ENCODE measurements around the gene PLEKHJ1.

Gene PLEKHJ1

GRCh38 chr19:2234996-2235380 is 1.1 kb downstream of the PLEKHJ1 start:
- DNase-seq (ENCODE audit: low spot score): no peak

DNA sequence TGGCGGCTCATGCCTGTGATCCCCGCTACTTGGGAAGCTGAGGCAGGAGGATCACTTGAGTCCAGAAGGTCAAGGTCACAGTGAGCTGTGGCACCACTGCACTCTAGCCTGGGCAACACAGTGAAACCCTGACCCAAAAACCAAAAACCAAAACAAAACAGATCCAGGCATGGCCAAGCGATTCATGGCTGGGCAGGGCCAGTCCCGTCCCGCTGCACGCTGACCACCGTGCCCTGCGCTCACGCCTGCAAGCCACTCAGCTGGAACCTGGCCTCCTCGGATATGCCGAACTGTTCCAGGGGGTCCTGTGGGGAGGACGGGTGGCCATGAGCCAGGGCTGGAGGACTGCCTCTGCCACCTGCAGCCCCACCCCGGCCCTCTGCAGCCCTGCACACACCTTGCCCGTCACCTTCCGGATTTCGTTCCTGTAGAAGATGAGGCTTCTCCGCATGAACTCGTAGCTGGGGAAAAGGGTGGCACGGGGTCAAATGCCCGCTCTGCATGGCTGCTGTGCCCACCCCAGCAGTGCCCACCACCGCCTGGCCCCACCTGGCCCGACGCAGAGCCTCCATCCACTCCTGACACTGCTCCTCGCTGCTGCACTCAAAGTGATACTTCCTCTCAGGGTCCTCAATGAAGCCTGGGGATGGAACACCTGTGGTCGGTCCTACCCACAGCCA is 2.4 kb downstream of the PLEKHJ1 start:
- DNase-seq (ENCODE audit: low spot score): no peak

GRCh38 chr19:2232286-2233151 is 3.6 kb downstream of the PLEKHJ1 start:
- no peak for DNase-seq (ENCODE audit: low spot score)

DNA sequence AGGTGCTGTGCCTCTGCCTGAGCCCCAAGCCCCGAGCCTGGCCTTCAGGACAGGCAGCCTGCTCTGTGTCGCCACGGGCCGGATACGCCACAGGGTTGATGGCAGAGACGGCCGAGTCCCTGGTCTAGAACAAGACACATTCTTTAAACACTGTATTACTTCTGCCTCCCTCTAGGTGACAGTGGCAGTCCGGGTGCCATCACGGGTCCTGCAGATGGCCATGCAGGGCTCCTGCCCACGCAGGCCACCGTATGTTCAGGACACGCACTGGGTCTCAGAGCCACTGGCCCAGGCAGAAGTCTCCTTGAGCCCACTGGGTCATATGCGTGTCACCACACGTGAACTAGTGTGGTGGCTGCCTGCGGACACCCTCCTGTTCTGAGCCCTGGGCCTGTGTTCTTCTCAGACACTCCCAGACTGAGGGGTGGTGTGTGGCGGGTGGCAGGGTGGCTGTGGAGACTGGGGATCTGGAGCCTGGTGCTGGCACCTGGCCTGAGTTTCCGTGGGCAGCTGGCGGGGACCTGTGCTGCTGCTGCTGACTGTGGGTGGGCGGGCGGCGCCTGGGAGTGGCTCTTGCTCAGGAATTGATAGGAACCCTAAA is 4.4 kb downstream of the PLEKHJ1 start:
- DNase-seq (ENCODE audit: low spot score): no peak

DNA sequence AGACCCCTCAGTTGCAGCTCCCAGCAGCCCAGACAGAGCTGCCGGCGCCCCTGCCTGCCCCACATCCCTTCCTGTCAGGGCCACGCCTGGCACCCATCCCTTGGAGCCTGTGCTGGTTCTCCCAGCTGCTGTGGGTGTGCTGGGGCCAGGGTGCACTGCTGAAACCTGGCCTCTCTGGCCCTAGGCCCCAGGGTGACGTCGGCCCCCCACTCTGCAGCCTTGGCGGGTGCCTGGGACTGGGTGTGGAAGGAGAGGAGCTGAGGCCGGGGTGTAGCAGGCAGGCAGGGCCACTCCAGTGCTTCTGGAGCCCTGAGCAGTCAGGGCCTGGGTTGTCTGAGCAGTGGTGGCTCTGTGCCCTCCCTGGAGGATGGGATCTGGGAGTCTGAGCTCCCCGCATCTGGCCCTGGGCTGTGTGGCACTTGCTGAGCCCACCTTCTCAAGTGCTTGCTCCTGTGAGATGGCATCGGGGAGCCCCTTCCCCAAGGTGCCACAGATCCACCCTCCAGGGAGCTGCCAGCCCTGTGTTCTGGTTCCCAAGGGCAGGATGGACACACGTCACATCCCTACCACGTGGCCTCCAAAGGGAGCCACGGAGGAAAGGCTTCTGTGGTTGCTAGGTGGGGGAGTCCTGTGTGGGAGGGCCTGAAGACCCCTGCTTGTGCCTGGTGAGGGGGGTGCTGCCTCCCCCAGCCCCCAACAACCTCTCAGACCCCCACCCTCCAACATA is 5.2 kb downstream of the PLEKHJ1 start:
- DNase-seq (ENCODE audit: low spot score): no peak

GRCh38 chr19:2230033-2230531 is 6.0 kb downstream of the PLEKHJ1 start:
- DNase-seq (ENCODE audit: low spot score): no peak

- no peak for DNase-seq (ENCODE audit: low spot score)
Measured at GRCh38 chr19:2229103-2230032, 6.8 kb downstream of the PLEKHJ1 start.

GRCh38 chr19:2228157-2229030 is 7.7 kb downstream of the PLEKHJ1 start:
- DNase-seq (ENCODE audit: low spot score): no peak

DNA sequence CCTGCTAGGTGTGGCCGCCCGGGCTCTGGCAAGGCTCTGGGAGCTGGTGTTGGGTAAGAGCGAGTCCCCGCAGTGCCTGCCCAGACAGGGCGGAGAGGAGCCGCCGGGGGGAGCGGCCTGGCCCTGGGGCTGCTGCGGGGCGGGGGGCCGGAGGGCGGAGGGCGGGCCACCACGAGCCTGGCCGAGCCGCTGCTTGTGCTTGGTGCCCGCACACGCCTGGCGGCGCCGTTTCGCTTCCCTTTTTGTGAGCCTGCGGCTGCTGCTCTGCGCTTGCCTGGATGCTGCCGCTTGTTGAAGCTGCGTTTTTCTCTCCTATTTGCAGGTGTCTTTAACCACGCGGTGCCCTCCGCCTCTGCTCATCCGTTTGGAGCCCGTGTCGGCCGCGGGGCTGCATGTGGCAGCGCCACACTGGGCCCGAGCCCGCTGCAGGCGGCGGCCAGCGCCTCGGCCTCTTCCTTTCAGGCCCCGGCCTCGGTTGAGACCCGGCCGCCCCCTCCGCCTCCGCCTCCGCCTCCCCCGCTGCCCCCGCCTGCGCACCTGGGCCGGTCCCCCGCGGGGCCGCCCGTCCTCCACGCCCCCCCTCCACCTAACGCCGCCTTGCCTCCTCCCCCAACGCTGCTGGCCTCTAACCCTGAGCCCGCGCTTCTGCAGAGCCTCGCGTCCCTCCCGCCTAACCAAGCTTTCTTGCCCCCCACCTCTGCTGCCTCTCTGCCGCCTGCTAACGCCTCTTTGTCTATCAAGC is 8.5 kb downstream of the PLEKHJ1 start:
- peak; percentile 19 for DNase-seq (ENCODE audit: low spot score)

DNA sequence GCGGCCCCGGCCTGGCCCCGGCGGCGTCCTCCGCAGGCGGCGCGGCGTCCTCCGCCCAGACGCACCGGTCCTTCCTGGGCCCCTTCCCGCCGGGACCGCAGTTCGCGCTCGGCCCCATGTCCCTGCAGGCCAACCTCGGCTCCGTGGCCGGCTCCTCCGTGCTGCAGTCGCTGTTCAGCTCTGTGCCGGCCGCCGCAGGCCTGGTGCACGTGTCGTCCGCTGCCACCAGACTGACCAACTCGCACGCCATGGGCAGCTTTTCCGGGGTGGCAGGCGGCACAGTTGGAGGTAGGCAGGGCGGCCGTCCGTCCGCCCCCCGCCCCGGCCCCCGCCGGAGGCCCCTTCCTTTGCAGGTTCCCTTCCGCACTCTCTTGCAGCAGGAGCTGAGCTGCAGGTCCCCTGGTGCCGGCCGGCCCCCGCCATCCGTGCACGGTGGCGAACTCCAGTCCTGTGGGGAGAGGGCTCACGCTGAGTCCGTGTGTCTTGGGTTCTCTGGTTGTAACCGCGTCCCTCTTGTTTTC is 9.2 kb downstream of the PLEKHJ1 start:
- DNase-seq (ENCODE audit: low spot score): no peak

- no peak for DNase-seq (ENCODE audit: low spot score)
Measured at GRCh38 chr19:2226051-2226839, 9.9 kb downstream of the PLEKHJ1 start.

GRCh38 chr19:2225415-2226050 is 10.6 kb downstream of the PLEKHJ1 start:
- DNase-seq (ENCODE audit: low spot score): no peak

- no peak for DNase-seq (ENCODE audit: low spot score)
Measured at GRCh38 chr19:2224754-2225349, 11.3 kb downstream of the PLEKHJ1 start.

DNA sequence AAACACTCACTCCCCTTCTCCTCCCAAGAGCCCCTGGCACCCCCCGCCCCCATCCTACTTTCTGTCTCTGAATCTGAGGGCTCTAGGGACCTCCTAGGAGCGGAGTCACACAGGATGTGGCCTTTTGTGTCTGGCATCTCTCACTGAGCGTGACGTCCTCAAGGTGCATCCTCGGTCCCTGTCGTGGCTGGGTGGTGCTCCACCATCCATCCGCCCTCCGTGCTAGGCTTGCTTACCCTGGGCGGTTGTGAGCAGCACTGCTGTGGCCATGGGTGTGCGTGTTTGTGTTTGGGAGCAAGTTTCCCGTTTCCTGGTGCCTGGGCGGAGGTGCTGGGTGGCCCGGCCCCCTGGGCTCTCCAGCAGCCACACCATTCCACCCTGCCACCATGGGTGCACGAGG is 12.2 kb downstream of the PLEKHJ1 start:
- no peak for DNase-seq (ENCODE audit: low spot score)

- DNase-seq (ENCODE audit: low spot score): no peak
Measured at GRCh38 chr19:2223391-2223790, 12.7 kb downstream of the PLEKHJ1 start.

DNA sequence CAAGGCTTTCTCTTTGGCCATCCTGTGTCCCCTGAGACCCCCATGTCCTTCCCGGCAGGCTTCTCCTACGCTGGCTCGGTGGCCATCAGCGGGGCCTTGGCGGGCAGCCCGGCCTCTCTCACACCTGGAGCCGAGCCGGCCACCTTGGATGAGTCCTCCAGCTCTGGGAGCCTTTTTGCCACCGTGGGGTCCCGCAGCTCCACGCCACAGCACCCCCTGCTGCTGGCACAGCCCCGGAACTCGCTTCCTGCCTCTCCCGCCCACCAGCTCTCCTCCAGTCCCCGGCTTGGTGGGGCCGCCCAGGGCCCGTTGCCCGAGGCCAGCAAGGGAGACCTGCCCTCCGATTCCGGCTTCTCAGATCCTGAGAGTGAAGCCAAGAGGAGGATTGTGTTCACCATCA is 14.2 kb downstream of the PLEKHJ1 start:
- DNase-seq (ENCODE audit: low spot score): no peak

- no peak for DNase-seq (ENCODE audit: low spot score)
Measured at GRCh38 chr19:2221250-2221831, 14.8 kb downstream of the PLEKHJ1 start.
